GM04503 (cell line): Measurements from ENCODE around the gene FSTL5.

ENCODE experiments used
- DNase-seq: peaks from one replicate; pipeline ENCODE4 v3.0.0-alpha.2; 2012; ENCODE audit warnings: low read depth

The FSTL5 gene

DNA sequence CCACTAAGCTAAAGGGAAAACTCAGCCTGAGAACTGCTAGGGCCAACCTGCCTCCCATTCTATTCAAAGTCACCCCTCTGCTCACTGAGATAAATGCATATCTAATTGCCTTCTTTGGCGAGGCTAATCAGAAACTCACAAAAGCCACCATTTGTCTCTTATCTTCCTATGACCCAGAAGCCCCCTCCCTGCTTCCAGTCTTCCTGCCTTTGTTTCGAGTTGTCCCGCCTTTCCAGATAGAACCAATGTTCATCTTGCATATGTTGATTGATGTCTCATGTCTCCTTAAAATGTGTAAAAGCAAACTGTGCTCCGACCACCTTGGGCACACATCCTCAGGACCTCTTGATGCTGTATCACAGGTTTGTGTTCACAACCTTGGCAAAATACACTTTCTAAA lies 459.8 kb downstream of the FSTL5 start:
- no peak for DNase-seq

GRCh38 chr4:161702287-161702686 lies 461.5 kb downstream of the FSTL5 start:
- no peak for DNase-seq

DNA sequence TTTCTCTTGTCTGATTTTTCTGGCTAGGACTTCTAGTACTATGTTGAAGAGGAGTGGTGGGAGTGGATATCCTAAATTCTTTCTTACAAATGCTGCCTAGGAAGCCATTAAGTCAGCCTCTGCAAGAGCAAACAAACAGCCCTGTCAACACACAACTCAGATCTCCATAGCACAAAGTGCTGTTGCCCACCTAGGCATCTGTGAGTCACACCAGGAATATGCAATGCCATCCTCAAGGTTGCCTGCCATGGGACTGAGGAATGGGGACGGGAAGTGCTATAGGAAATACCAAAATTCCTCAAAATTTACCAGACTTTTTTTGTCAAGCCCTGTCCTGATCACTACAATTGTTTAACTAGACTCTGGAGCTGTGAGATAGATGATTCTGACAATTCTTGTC lies 466.9 kb downstream of the FSTL5 start:
- DNase-seq, result no peak

GRCh38 chr4:161680146-161680545 lies 483.7 kb downstream of the FSTL5 start:
- DNase-seq, result no peak

DNA sequence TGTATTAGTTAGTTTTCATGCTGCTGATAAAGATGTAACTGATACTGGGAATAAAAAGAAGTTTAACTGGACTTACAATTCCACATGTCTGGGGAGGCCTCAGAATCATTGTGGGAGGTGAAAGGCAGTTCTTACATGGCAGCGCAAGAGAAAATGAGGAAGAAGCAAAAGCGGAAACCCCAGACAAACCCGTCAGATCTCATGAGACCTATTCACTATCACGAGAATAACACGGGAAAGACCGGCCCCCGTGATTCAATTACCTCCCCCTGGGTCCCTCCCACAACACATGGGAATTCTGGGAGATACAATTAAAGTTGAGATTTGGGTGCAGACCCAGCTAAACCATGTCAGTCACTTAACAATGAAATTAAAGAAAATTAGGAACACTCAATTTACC lies 499.1 kb downstream of the FSTL5 start:
- DNase-seq, result no peak

- no peak for DNase-seq
Observed at GRCh38 chr4:161663844-161664243, 500.0 kb downstream of the FSTL5 start.

DNA sequence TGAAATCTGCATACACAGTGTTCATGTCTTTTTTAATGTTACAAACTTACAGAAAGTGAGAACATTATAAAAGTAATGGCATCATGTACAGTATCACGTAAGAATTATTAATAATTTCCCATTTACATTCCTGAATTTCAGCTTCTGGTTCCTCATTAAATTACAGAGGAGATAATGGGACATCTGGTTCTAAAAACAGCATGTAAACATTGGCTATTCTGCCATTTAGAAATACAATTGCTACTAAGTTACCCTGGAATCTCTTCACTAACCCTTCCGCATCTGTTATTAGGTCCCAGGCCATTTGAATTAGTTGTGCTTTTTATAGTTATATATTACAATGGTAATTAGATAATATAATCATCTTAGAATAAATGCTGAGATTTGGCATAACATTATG lies 505.1 kb downstream of the FSTL5 start:
- DNase-seq, result no peak

- no peak for DNase-seq
Observed at GRCh38 chr4:161657616-161658015, 506.2 kb downstream of the FSTL5 start.

DNA sequence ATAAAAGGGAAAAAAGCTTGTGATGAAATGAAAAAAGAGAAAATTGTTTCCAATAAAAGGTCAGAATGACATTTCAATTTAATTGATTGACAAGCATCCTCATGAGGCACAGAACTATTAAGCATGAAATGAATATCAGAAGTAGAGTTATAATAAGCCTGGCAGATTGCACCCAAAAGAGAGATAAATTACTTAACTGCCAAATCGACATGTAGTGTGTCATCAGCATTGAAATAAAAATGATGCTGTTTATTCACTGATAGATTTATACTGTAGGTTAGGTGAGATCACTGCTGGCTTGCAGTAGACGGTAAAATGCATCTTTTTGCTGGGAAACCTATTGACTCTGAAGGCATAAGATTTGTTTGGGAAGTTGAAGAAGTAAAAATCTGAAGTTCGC lies 507.2 kb downstream of the FSTL5 start:
- DNase-seq, result no peak

- DNase-seq, result no peak
Observed at GRCh38 chr4:161655148-161655547, 508.7 kb downstream of the FSTL5 start.

DNA sequence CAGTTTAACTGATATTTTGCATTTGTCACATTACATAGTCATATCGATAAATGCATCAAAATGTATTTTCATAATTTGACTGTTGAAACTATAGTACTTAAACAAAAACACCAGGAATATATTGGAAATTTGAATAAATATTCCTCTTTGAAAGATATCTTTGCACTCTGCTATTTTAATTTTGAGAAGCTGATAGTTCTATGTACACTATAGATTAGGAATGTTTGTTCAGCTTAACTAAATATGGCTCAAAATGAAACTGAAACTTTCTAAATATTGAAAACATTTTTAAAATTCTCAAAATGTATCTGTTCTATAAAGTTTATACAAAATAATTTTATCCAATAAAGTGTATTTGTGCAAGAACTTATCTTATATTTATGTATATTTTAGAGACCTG lies 510.1 kb downstream of the FSTL5 start:
- DNase-seq, result no peak

DNA sequence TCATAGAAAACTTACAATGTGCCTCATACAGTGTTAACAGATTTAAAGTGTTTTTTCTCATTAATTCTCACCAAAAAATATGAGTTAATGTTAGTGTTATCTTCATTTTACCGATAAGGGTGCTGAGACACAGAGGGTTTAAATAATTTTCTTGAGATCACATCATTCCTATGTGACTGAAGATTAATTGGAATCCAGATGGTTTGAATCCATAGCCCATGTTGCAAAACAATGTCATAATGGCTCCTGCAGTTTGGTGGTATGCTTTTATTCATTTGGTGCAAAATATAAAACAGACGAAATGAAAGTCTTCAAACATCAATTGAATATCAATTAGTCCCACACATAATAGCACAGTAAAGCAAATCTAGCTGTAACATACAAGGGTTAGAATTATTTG lies 512.2 kb downstream of the FSTL5 start:
- DNase-seq, result no peak

DNA sequence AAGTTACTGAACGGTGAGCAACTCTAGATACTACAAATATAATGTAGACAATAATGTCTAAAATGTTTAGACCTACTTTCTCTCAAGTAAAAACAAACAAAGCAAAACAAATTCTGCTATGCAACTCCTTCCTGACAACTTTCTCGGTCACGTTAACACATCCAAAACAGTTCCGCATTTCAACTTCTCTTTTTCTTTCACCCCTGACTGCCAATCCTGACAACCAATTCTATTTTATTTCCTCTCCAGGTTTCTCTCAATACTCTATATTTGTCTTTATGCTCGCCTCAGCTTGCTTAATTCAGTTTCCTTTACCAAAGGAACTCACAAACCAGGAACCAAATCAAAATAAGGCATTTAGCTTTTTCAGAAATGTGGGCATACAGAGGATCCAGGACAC lies 513.0 kb downstream of the FSTL5 start:
- no peak for DNase-seq

- no peak for DNase-seq
Observed at GRCh38 chr4:161647757-161648156, 516.0 kb downstream of the FSTL5 start.

DNA sequence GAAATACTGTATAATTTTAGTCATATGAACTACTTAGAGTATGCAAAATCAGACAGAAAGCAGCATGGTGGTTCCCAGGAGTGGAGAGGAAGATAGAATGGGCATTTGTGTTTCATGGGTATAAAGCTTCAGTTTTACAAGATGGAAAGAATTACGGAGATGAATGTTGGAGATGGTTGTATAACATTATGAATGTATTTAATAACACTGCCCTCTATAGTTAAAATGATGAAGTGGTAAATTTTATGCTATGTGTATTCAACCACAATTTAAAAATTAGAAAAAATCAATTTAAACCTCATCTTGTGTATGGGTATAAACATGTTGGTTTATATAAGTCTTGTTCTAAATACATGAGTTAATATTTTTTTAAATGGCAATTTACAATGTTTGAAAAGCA lies 521.1 kb downstream of the FSTL5 start:
- no peak for DNase-seq

- no peak for DNase-seq
Observed at GRCh38 chr4:161629694-161630441, 533.9 kb downstream of the FSTL5 start.

DNA sequence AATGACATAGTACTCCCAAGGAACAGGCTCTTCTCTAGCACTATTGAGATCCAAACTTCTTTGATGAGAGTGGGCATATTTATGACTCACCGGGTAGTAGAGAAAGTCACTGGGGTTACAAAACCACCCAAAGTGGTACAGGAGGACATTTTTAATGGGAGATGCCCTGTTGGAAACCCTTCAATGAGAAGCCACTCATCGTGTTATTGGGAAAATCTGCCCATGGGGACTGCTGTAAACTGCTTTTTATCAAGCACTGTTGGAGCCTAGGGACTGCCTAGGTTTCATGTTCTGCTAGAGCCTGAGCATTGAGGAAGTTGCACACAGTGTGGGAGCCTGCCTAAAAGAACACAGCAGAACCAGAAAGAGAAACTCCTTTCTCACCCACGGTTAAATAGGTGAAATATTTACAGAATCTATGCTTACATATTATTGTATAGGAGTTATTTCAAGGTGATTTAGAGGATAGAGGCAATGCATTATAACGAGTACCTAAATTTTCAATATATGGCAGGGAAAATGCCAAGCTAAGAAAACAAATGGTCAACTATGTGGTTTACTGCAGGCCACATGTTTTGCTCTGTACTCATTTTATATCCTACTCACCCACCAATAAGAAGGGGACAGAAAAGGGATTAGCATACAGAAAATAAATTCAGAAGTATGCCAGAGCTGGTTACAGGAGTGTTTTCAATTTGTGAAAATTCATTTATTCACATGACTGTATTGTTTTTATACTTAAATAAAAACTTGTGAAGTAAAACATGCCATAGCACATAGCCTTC lies 559.1 kb downstream of the FSTL5 start:
- DNase-seq, result no peak

DNA sequence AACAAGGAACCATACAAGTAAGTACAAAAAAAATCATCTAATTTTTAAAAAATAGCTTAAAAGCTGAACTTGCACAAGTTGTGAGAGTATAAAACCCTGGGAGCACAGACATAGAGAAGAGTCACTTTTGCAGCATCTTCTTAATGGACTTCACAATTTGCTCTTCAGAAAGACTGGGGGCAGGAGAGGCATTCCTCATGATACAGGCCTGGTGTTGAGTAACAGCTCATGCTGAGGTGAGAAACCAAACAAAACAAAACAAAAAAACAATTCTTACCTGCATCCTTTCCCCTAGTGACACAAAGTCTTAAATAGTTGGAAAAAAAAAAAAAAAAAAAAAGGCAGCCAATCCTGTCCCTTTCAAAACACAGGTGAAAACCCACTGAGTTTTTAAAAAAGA lies 562.8 kb downstream of the FSTL5 start:
- DNase-seq, result no peak

- no peak for DNase-seq
Observed at GRCh38 chr4:161595230-161595771, 568.5 kb downstream of the FSTL5 start.

DNA sequence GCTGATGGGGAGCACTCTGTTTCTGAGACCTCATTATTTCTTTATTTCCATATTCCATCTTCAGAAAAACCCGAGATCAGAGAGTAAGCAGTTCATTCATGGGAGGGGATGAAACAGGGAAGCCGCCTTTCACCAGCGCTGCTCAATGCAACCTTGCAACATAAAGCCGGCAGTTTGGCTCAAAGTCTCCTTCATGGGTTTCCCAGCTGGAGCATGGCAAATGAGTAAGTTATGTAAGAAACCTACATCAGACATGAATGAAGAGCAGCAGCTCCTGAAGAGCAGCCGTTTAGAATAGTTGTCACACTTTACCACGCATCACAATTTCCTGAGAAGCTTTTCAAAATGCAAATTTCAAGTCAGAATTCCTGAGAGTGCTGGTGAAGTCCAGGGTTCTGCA lies 578.8 kb downstream of the FSTL5 start:
- DNase-seq, result no peak

GRCh38 chr4:161583549-161583948 lies 580.3 kb downstream of the FSTL5 start:
- no peak for DNase-seq

GRCh38 chr4:161581262-161582230 lies 582.3 kb downstream of the FSTL5 start:
- DNase-seq, result peak; percentile 26
